ENCODE results near the gene TMEM184B.
A peak's percentile ranks its signal among the peaks of the same experiment; 100 is the strongest.
"Not testable (repeated sequence)": the region's sequence is repeated elsewhere in the genome, so short reads cannot be mapped to it uniquely, and the experiment has no call there.

The TMEM184B gene

GRCh38 chr22:38181453-38182200, 91.2 kb downstream of the TMEM184B start, which contains the start of gene PLA2G6:
PLA2G6 (minus strand) TSS chr22:38181830; CDS start chr22:38169426, 12,404 bp downstream.
- DNase-seq (ENCODE audit: low read depth in 2 of 2) = peak; percentile 94 to 95

- DNase-seq (ENCODE audit: low read depth in 2 of 2) = no peak
Observed at GRCh38 chr22:38180841-38181452, 91.9 kb downstream of the TMEM184B start.

DNA sequence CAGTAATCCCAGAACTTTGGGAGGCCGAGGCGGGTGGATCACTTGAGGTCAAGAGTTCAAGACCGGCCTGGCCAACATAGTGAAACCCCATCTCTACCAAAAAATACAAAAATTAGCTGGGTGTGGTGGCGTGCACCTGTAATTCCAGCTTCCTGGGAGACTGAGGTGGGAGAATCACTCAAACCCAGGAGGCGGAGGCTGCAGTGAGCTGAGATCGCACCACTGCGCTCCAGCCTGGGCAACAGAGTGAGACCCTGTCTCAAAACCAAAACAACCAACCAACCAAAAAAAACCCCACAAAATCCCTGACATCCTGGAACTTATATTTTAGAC, 94.2 kb downstream of the TMEM184B start:
- not testable (repeated sequence) for DNase-seq (ENCODE audit: low read depth in 2 of 2)

DNA sequence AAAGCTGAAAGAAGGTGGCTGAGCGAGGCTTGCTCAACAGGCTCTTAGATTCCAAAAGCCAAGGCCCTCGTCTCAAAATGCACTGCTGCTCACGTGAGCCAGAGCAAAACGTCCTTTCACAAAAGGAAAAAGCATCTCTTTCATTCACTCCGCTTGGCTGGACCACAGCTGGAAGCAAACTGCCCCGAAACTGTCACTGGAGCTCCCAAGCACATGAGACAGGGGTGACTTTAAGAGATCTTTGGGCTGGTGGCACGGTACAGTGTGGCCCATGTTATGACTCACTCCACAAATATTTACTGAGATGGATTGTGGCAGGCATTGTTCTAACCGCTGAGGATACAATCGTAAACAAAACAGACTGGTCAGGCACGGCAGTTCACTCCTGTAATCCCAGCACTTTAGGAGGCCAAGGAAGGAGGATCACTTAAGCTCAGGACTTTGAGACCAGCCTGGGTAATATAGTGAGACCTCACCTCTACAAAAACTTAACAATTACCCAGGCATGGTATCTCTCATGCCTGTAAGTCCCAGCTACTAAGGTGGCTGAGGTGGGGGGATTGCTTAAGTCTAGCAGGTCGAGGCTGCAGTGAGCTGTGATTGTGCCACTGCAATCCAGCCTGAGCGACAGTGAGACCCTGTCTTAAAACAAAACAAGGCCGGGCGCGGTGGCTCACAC, 94.7 kb downstream of the TMEM184B start:
- DNase-seq (ENCODE audit: low read depth in 2 of 2) = no peak

DNA sequence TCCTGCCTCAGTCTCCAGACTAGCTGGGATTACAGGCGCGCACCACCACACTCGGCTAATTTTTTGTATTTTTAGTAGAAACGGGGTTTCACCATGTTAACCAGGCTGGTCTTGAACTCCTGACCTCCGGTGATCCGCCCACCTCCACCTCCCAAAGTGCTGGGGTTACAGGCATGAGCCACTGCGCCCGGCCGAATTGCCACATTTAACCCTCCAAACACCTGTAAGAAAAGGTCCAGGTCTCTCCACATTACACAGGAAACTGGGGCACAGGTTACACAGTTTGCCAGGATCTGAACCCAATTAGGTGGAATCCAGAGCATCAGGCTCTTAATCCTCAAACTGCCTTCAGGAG, 95.3 kb downstream of the TMEM184B start:
- not testable (repeated sequence) for DNase-seq (ENCODE audit: low read depth in 2 of 2)

- DNase-seq (ENCODE audit: low read depth in 2 of 2) = no peak
Observed at GRCh38 chr22:38177044-38177443, 95.8 kb downstream of the TMEM184B start.

- DNase-seq (ENCODE audit: low read depth in 2 of 2) = no peak
Observed at GRCh38 chr22:38176170-38176741, 96.6 kb downstream of the TMEM184B start.

- no peak for DNase-seq (ENCODE audit: low read depth in 2 of 2)
Observed at GRCh38 chr22:38175206-38176118, 97.3 kb downstream of the TMEM184B start.

- no peak for DNase-seq (ENCODE audit: low read depth in 2 of 2)
Observed at GRCh38 chr22:38174626-38175025, 98.2 kb downstream of the TMEM184B start.

DNA sequence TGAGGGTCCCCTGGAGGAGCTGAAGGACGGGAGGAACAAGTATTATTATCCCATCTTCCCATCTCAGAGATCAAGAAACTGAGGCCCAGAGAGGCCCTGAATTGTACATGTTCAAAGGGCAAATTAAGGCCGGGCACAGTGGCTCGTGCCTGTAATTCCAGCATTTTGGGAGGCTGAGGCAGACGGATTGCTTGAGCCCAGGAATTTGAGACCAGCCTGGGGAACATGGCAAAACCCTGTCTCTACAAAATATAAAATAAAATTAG, 99.2 kb downstream of the TMEM184B start:
- DNase-seq (ENCODE audit: low read depth in 2 of 2) = no peak

- no peak for DNase-seq (ENCODE audit: low read depth in 2 of 2)
Observed at GRCh38 chr22:38172832-38173640, 99.8 kb downstream of the TMEM184B start.

DNA sequence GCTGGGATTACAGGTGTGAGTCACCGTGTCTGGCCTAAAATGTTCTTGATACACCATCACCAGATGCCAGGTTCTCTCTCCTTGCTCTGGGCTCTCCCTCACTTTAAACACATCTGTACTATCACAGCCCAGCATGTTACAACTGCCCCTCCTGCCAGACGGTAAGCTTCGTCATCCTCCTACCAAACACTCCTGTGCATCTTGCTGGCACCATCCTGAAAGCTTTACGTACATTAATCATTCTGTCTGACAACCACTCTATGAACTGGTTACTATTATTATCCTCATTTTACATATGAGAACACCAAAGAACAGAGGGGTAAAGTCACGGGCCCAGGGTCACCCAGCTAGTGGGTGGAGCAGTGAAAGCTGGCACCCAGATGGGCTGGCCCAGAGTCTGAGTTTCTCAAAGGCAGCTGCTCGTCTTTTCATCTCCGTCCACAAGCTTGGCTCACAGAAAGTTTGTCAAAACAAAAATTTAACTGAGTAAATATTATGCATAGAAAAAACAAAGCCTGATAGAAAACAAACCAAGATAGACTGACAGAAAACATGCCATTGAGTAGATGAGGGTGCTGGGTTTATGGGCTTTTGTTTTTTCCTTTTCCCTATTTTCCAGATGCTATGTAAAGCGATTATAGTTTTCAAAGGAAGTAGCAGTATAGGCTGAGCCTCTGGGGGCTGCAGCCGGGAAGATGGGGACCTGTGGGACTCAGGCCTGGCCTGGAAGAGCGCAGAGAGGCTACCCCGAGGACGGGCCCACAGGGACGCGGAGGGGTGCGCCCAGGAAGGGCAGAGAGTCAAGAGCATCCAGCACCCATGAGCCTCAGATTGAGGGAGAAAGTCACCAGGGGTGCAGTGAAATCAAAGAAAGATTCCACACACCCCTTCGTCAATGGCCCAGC, 100.6 kb downstream of the TMEM184B start:
- DNase-seq (ENCODE audit: low read depth in 2 of 2) = no peak

- DNase-seq (ENCODE audit: low read depth in 2 of 2) = no peak
Observed at GRCh38 chr22:38170469-38170868, 102.3 kb downstream of the TMEM184B start.
